ENCODE data around the gene CARD8.
"Not testable (repeated sequence)": the region's sequence is repeated elsewhere in the genome, so short reads cannot be mapped to it uniquely, and the experiment has no call there.

Gene CARD8

DNA sequence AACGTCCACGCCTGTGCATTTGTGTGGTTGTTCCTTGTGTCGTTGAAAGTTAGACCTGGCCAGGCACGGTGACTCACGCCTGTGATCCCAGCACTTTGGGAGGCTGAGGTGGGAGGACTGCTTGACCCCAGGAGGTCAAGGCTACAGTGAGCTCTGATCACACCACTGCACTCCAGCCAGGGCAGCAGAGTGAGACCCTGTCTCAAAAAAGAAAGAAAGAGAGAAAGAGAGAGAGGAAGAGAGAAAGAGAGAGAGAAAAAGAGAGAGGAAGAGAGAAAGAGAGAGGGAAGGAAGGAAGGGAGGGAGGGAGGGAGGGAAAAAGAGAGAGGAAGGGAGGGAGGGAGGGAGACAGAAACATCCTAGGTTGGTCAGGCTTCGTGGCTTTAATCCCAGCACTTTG lies 19.2 kb upstream of the CARD8 start:
- CTCF ChIA-PET, result no interaction called here
- no peak for TF ChIP-seq ELF4 (IDR thresholded peaks at IDR 0.05)
- TF ChIP-seq CTBP1 (IDR thresholded peaks at IDR 0.05; ENCODE audit: borderline replicate concordance), result no peak
- TF ChIP-seq HDGF (IDR thresholded peaks at IDR 0.05; ENCODE audit: borderline replicate concordance), result no peak
- TF ChIP-seq SUZ12 (IDR thresholded peaks at IDR 0.05), result no peak
- no peak for DNase-seq (ENCODE audit: extremely low spot score)
- POLR2A ChIA-PET, result no interaction called here

DNA sequence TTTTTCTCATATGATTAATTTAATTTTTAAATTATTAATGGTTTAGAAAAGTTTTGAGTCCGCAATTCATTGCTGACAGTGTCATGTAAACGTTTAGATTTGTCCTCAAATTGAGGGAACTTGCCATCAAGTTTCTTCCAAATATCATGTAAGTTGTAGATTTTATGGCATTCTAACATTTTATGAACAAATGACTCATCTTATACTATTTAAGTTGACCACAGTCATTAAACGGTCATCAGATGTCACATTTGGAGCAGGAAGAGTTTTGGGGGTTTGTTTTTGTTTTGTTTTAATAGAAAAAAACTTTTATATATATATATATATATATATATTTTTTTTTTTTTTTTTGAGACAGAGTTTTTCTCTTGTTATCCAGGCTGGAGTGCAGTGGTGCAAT lies 18.5 kb upstream of the CARD8 start:
- CTCF ChIA-PET, result interaction anchor here (0.8 to 2.0 kb wide), 2 partner anchors 8 to 16 kb away, joined by 3 to 10 read pairs; no protein-coding TSS in a partner anchor
- no peak for TF ChIP-seq SP1 (IDR thresholded peaks at IDR 0.05)
- TF ChIP-seq FOXM1 (IDR thresholded peaks at IDR 0.05; ENCODE audit: borderline replicate concordance), result no peak
- no peak for TF ChIP-seq L3MBTL2 (conservative IDR thresholded peaks at IDR 0.05)
- TF ChIP-seq TARDBP (IDR thresholded peaks at IDR 0.05), result no peak
- no peak for TF ChIP-seq ARNT (IDR thresholded peaks at IDR 0.05)
- TF ChIP-seq, protein P1, sequence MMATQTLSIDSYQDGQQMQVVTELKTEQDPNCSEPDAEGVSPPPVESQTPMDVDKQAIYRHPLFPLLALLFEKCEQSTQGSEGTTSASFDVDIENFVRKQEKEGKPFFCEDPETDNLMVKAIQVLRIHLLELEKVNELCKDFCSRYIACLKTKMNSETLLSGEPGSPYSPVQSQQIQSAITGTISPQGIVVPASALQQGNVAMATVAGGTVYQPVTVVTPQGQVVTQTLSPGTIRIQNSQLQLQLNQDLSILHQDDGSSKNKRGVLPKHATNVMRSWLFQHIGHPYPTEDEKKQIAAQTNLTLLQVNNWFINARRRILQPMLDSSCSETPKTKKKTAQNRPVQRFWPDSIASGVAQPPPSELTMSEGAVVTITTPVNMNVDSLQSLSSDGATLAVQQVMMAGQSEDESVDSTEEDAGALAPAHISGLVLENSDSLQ (IDR thresholded peaks at IDR 0.05), result no peak
- no peak for TF ChIP-seq SUZ12 (IDR thresholded peaks at IDR 0.05)
- no peak for TF ChIP-seq FOXA1 (IDR thresholded peaks at IDR 0.05)
- no peak for TF ChIP-seq ELF4 (IDR thresholded peaks at IDR 0.05)
- no peak for TF ChIP-seq NFRKB (IDR thresholded peaks at IDR 0.05)
- no peak for TF ChIP-seq BHLHE40 (IDR thresholded peaks at IDR 0.05; ENCODE audit: borderline replicate concordance)
- TF ChIP-seq FOXK2 (IDR thresholded peaks at IDR 0.05), result no peak
- TF ChIP-seq HDGF (IDR thresholded peaks at IDR 0.05; ENCODE audit: borderline replicate concordance), result no peak
- TF ChIP-seq ZNF384 (IDR thresholded peaks at IDR 0.05), result no peak
- POLR2A ChIA-PET, result no interaction called here
- DNase-seq (ENCODE audit: extremely low spot score), result no peak

DNA sequence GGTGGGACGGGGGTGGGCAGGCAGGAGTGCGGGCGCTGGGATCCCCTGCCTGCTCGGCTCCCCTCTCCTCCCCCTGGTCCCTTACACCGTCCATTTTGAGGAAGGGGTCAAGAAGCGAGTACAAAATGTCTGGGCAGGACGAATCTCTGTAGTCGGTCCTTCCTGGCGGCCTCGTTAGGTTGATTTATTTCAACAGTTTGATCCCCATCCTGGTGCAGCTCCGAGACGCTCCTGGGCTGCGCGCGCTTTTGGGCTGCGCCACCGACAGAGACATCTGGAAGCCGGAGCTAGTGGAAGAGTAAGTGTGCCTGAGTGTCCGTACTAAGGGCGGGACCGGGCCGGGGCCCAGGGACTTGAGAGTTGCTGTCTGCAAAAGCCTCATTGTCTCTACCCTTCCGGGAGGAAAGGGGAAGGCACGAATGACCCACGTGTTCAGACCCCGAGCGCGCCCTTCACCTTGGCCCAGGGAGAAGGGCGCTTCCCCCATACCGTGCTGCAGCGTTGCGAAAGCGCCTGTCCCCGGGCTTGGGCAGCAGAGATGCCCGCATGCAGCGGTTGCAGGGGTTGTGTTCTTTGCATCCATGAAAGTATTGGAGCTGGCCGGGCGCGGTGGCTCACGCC lies 15.9 kb upstream of the CARD8 start:
- TF ChIP-seq FOXA1 (IDR thresholded peaks at IDR 0.05) (no peak), BHLHE40 (IDR thresholded peaks at IDR 0.05; ENCODE audit: borderline replicate concordance) (no peak), ZNF384 (IDR thresholded peaks at IDR 0.05) (no peak), CTBP1 (IDR thresholded peaks at IDR 0.05; ENCODE audit: borderline replicate concordance) (no peak)
- TF ChIP-seq, protein P1 (IDR thresholded peaks at IDR 0.05), result no peak
- POLR2A ChIA-PET, result interaction anchor here (1.0 to 1.4 kb wide), 3 partner anchors 20 to 68 kb away, joined by 3 to 5 read pairs (median 4); no protein-coding TSS in a partner anchor
- CTCF ChIA-PET, result interaction anchor here (1.7 to 2.0 kb wide), 2 partner anchors 19 to 37 kb away, joined by 7 read pairs; no protein-coding TSS in a partner anchor
- no peak for DNase-seq (ENCODE audit: extremely low spot score)

DNA sequence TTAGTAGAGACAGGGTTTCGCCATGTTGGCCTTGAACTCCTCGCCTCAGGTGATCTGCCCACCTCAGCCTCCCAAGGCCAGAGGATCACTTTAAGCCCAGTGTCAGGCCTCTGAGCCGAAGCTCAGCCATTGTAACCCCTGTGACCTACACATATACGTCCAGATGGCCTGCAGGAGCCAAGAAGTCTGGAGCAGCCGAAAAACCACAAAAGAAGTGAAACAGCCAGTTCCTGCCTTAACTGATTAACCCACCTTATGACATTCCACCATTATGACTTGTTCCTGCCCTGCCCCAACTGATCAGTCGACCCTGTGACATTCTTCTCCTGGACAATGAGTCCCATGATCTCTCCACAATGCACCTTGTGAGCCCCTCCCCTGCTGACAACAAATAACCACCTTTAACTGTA lies 13.9 kb upstream of the CARD8 start:
- ChIA-PET CTCF (interaction anchor here (2.0 kb wide), 1 partner anchor 21 kb away, joined by 7 read pairs; no protein-coding TSS in a partner anchor), POLR2A (interaction anchor here (1.1 kb wide), 1 partner anchor 12 kb away, joined by 3 read pairs; no protein-coding TSS in a partner anchor)
- DNase-seq (ENCODE audit: extremely low spot score), result not testable (repeated sequence)

DNA sequence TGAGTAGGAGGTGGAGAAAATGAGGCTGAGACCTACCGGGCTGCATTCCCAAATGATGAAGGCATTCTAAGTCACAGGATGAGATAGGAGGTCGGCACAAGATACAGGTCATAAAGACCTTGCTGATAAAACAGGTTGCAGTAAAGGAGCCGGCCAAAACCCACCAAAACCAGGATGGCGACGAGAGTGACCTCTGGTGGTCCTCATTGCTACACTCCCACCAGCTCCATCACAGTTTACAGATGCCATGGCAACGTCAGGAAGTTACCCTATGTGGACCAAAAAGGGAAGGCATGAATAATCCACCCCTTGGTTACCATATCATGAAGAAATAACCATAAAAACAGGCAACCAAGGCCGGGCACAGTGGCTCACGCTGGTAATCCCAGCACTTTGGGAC lies 9.6 kb upstream of the CARD8 start:
- POLR2A ChIA-PET, result interaction anchor here (1.6 kb wide), 1 partner anchor 62 kb away, joined by 6 read pairs; no protein-coding TSS in a partner anchor
- not testable (repeated sequence) for DNase-seq (ENCODE audit: extremely low spot score)
- CTCF ChIA-PET, result interaction anchor here (1.7 kb wide), 1 partner anchor 49 kb away, joined by 6 read pairs; no protein-coding TSS in a partner anchor

DNA sequence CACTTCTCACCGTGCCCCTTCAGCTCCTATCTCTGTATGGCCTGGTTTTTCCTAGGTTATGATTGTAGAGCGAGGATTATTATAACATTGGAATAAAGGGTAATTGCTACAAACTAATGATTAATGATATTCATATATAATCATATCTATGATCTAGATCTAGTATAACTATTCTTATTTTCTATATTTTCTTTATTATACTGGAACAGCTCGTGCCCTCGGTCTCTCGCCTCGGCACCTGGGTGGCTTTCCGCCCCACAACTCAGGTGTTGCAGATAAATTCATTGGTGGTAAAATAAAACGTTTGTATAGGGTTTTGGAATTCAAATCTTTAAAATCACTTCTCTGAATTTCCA lies 4.6 kb upstream of the CARD8 start:
- CTCF ChIA-PET, result interaction anchor here (0.6 to 1.1 kb wide), 2 partner anchors 66 to 138 kb away, joined by 3 read pairs; no protein-coding TSS in a partner anchor
- not testable (repeated sequence) for DNase-seq (ENCODE audit: extremely low spot score)
- POLR2A ChIA-PET, result interaction anchor here (1.3 kb wide), 1 partner anchor 150 kb away, joined by 5 read pairs; the partner anchor contains the start of gene PLA2G4C

DNA sequence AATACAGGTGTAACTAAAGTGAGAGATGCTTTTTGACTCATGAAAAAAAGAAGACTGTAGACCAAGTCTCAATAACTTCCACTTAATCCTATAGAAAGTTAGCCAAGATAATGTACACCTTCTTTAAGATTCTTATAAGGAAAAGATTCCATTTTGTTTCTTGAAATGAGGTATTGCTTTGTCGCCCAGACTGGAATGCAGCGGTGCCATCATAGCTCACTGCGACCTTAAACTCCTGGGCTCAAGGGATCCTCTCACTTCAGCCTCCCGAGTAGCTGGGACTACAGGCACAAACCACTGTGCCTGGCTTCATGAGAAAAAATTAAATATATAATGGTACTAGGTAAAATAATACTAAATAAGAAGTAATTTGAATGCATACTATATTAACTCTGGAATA lies 3.3 kb upstream of the CARD8 start:
- DNase-seq (ENCODE audit: extremely low spot score); CTCF ChIA-PET: not testable (repeated sequence)
- POLR2A ChIA-PET, result interaction anchor here (1.3 kb wide), 1 partner anchor 55 kb away, joined by 4 read pairs; no protein-coding TSS in a partner anchor

DNA sequence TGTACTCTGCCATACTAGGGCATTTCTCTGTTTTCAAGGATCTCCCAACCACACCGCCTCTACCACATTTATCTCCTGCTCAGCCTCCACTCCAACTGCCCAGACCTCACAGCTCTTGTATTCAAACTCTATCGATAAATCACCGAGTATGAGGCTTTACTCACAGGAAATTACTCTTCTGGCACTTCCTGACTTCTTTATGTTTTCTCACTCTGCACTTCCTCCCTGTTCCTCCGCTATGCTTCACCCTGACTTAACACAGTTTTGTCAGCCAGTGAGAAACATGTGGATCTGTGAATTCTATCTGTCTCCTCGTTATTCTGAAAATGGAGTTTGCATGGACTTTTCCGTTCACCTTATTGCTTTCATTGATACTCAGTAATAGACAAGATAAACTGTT lies 2.6 kb upstream of the CARD8 start:
- no peak for DNase-seq (ENCODE audit: extremely low spot score)
- CTCF ChIA-PET, result no interaction called here
- POLR2A ChIA-PET, result interaction anchor here (1.3 kb wide), 2 partner anchors 11 to 55 kb away, joined by 3 to 4 read pairs; no protein-coding TSS in a partner anchor

More for the DNA sequence above, 2.6 kb upstream of the CARD8 start:
- TF ChIP-seq L3MBTL2 (conservative IDR thresholded peaks at IDR 0.05), result no peak
- no peak for TF ChIP-seq HDGF (IDR thresholded peaks at IDR 0.05; ENCODE audit: borderline replicate concordance)
- no peak for TF ChIP-seq ARNT (IDR thresholded peaks at IDR 0.05)
- no peak for TF ChIP-seq ELF4 (IDR thresholded peaks at IDR 0.05)
- TF ChIP-seq CTBP1 (IDR thresholded peaks at IDR 0.05; ENCODE audit: borderline replicate concordance), result no peak

Measured in HEK293T (cell line).